ENCODE data around the gene HIRA. TPM values are rescaled to one million over a fixed set of nuclear protein-coding genes. Genes with fewer than 3 reads are reported as not detected.

The HIRA gene
- total RNA-seq, 2 experiments from 2014 or later: 31.2 to 55.7 TPM

- no TSS peak for BruUV-seq (replicated peaks)
- CTCF ChIA-PET (ENCODE audit: unreplicated experiment): no interaction called here
Observed at GRCh38 chr22:19456541-19456940, 25.0 kb upstream of the HIRA start.

GRCh38 chr22:19455585-19456370 lies 24.2 kb upstream of the HIRA start:
- H3K9me2 ChIP-seq (ENCODE audit: insufficient read depth, low read length): no peaks in the 10 kb centered on the region
- no peak overlapping the region for H3K4me3 ChIP-seq (ENCODE audit: low read depth, low read length, poor library complexity, severe bottlenecking)
- ChIA-PET POLR2A (no interaction called here), CTCF (ENCODE audit: unreplicated experiment) (no interaction called here)
- H2AFZ ChIP-seq (ENCODE audit: low read length): no peak overlapping the region
- BruUV-seq (replicated peaks): no TSS peak
- intact Hi-C loops (cut with micrococcal nuclease; ENCODE audit: unreplicated experiment): no loop called here
- H4K20me1 ChIP-seq (ENCODE audit: insufficient read depth, low read length): no peaks in the 10 kb centered on the region
- no peak overlapping the region for H3K4me2 ChIP-seq (ENCODE audit: low read length)
- H3K9me3 ChIP-seq (ENCODE audit: low read length): no peaks in the 10 kb centered on the region
- no peak for DNase-seq (ENCODE audit: low spot score)
- no peaks in the 10 kb centered on the region for H3K79me2 ChIP-seq (ENCODE audit: insufficient read depth, low read depth, low read length)
- TF ChIP-seq EZH2phosphoT487 (IDR thresholded peaks at IDR 0.05; ENCODE audit: borderline replicate concordance, low read depth, low read length) (no peak), CTCF (conservative IDR thresholded peaks at IDR 0.05; ENCODE audit: low read length) (no peak)
- no peaks in the 10 kb centered on the region for H3K4me1 ChIP-seq (ENCODE audit: insufficient read depth, low read length, poor library complexity, severe bottlenecking)
- no peak overlapping the region for H3K27ac ChIP-seq (ENCODE audit: low read depth, low read length, poor library complexity, severe bottlenecking)
- H3K36me3 ChIP-seq (ENCODE audit: insufficient read depth, low read length): peaks cover 97% of the 10 kb centered on the region

More at GRCh38 chr22:19456541-19456940, 25.0 kb upstream of the HIRA start:
- Histone ChIP-seq H3K79me2 (ENCODE audit: insufficient read depth, low read depth, low read length) (no peaks in the 10 kb centered on the region), H3K4me2 (ENCODE audit: low read length) (no peak overlapping the region), H3K9me2 (ENCODE audit: insufficient read depth, low read length) (no peaks in the 10 kb centered on the region), H4K20me1 (ENCODE audit: insufficient read depth, low read length) (no peaks in the 10 kb centered on the region), H3K9me3 (ENCODE audit: low read length) (no peaks in the 10 kb centered on the region), H3K4me3 (ENCODE audit: low read depth, low read length, poor library complexity, severe bottlenecking) (no peak overlapping the region), H3K27ac (ENCODE audit: low read depth, low read length, poor library complexity, severe bottlenecking) (no peak overlapping the region), H2AFZ (ENCODE audit: low read length) (no peak overlapping the region), H3K36me3 (ENCODE audit: insufficient read depth, low read length) (peaks cover 97% of the 10 kb centered on the region), H3K4me1 (ENCODE audit: insufficient read depth, low read length, poor library complexity, severe bottlenecking) (no peaks in the 10 kb centered on the region)
- DNase-seq (ENCODE audit: low spot score): no peak
- intact Hi-C loops (cut with micrococcal nuclease; ENCODE audit: unreplicated experiment): no loop called here
- TF ChIP-seq CTCF (conservative IDR thresholded peaks at IDR 0.05; ENCODE audit: low read length) (no peak), EZH2phosphoT487 (IDR thresholded peaks at IDR 0.05; ENCODE audit: borderline replicate concordance, low read depth, low read length) (no peak)
- POLR2A ChIA-PET: no interaction called here

GRCh38 chr22:19455033-19455432 lies 23.5 kb upstream of the HIRA start:
- no TSS peak for BruUV-seq (replicated peaks)
- Histone ChIP-seq H3K9me3 (ENCODE audit: low read length) (no peaks in the 10 kb centered on the region), H3K36me3 (ENCODE audit: insufficient read depth, low read length) (peaks cover 97% of the 10 kb centered on the region), H3K4me2 (ENCODE audit: low read length) (no peak overlapping the region), H4K20me1 (ENCODE audit: insufficient read depth, low read length) (no peaks in the 10 kb centered on the region), H3K27ac (ENCODE audit: low read depth, low read length, poor library complexity, severe bottlenecking) (no peak overlapping the region), H3K4me3 (ENCODE audit: low read depth, low read length, poor library complexity, severe bottlenecking) (no peak overlapping the region), H3K79me2 (ENCODE audit: insufficient read depth, low read depth, low read length) (no peaks in the 10 kb centered on the region), H3K4me1 (ENCODE audit: insufficient read depth, low read length, poor library complexity, severe bottlenecking) (no peaks in the 10 kb centered on the region), H2AFZ (ENCODE audit: low read length) (no peak overlapping the region), H3K9me2 (ENCODE audit: insufficient read depth, low read length) (no peaks in the 10 kb centered on the region)
- ChIA-PET POLR2A (no interaction called here), CTCF (ENCODE audit: unreplicated experiment) (no interaction called here)
- intact Hi-C loops (cut with micrococcal nuclease; ENCODE audit: unreplicated experiment): no loop called here
- TF ChIP-seq EZH2phosphoT487 (IDR thresholded peaks at IDR 0.05; ENCODE audit: borderline replicate concordance, low read depth, low read length): no peak
- TF ChIP-seq CTCF (conservative IDR thresholded peaks at IDR 0.05; ENCODE audit: low read length): no peak
- no peak for DNase-seq (ENCODE audit: low spot score)

All from OCI-LY7 (cell line).